ENCODE results near the gene ZNF385A.

GRCh38 chr12:54404061-54405004, 19.8 kb upstream of the ZNF385A start:
- no peak for TF ChIP-seq FOXK2 (IDR thresholded peaks at IDR 0.05)
- TF ChIP-seq SP1 (IDR thresholded peaks at IDR 0.05), result no peak

Data from HEK293T (cell line).